ENCODE results near the gene PPP6R2. TPM values are rescaled to one million over a fixed set of nuclear protein-coding genes. Genes with fewer than 3 reads are reported as not detected.

The PPP6R2 gene
- polyA plus RNA-seq, 1 donor from 2014 or later = 85.4 TPM

DNA sequence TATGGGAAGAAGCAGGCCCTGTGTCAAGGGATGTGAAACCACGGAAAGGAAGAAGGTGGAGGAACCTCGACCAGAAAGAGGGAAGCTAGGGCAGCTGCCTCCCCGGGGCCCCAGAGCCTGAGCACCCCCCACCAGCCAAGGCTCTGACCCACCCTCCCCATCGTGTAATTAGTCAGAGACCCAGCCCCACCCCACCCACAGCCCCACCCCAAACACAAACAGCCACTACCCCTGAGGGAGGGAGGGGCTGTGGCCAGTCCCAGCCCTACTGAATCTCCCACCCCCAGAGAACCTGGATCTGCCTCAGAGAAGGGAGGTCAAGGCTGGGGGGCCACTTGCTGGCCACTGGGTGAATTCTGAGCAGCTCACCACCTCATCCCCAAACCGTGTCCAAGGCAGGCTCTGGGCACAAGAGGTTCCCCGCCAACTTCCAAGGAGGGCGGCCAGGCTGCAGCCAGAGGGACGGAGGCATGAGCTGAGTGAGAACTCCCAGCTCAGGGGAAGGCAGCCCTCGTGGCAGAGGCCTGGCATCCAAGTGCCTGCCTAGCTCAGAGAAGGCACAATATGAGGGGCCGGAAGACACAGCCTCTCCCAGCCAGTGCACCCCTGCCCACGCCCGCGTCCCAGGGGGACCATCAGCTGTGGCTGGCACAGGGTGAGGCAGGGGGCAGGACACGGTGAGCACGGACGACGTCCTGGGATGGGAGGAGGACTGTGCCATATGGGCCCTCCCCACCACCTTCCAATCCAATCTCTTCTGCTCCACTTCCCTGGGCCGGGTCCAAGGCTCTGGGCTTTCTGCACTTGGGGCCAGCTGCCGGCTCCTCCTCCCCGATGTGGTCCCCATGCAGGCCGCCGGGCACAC, 38.4 kb upstream of the PPP6R2 start:
- no peaks in the 10 kb centered on the region for H3K9me2 ChIP-seq (ENCODE audit: insufficient read depth, low read length)
- H3K27ac ChIP-seq (ENCODE audit: low read length) = no peak overlapping the region
- H3K4me3 ChIP-seq (ENCODE audit: low read length) = peak overlapping the region; percentile 94
- peaks cover 6% of the 10 kb centered on the region for H4K20me1 ChIP-seq (ENCODE audit: insufficient read depth)
- H3K4me2 ChIP-seq (ENCODE audit: low read length) = no peak overlapping the region
- no peaks in the 10 kb centered on the region for H3K27me3 ChIP-seq (ENCODE audit: insufficient read depth, low read depth, low read length)
- H3F3A ChIP-seq (ENCODE audit: insufficient read depth, low read length, poor library complexity, severe bottlenecking) = no peaks in the 10 kb centered on the region
- no peaks in the 10 kb centered on the region for H3K36me3 ChIP-seq (ENCODE audit: insufficient read depth, low read length)
- no peaks in the 10 kb centered on the region for H3K9me3 ChIP-seq (ENCODE audit: low read length)
- H3K9ac ChIP-seq (ENCODE audit: low read length) = no peak overlapping the region
- peaks cover 62% of the 10 kb centered on the region for H3K79me2 ChIP-seq (replicated peaks; ENCODE audit: insufficient read depth, low read length)
- H2AFZ ChIP-seq (ENCODE audit: low read depth, low read length) = no peak overlapping the region
- TF ChIP-seq RAD21 (conservative IDR thresholded peaks at IDR 0.05) = no peak

DNA sequence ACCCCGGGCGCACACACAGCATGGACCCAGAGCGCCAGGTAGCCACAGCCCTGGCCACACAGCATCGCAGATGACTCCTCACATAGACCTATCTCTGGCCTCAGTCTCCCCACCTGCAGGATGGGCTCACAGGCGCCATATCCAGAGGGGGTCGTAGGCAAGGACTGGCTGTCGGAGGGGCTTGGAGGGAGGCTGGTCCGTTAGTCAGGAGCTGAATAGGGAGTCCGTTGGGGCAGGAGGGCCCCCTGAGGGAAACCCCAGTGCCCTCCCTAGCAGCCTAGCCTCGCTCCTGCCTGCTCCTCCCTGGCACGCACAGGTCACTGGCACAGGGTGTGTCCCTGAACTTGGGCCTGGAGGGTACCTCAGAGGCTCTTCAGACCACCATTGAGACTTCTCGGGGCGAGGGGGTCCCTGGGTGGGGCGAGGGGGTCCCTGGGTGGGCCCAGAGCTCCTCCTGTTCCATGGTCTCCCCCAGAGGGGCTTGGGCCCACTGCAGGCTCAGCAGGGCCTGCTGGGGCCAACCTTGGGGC, 37.7 kb upstream of the PPP6R2 start:
- peaks cover 58% of the 10 kb centered on the region for H3K79me2 ChIP-seq (replicated peaks; ENCODE audit: insufficient read depth, low read length)
- H3K4me2 ChIP-seq (ENCODE audit: low read length) = peak overlapping the region; percentile 86
- peak overlapping the region; percentile 71 for H3K27ac ChIP-seq (ENCODE audit: low read length)
- no peak overlapping the region for H2AFZ ChIP-seq (ENCODE audit: low read depth, low read length)
- no peaks in the 10 kb centered on the region for H3K27me3 ChIP-seq (ENCODE audit: insufficient read depth, low read depth, low read length)
- H3K9me3 ChIP-seq (ENCODE audit: low read length) = no peaks in the 10 kb centered on the region
- H3K36me3 ChIP-seq (ENCODE audit: insufficient read depth, low read length) = no peaks in the 10 kb centered on the region
- peak overlapping the region; percentile 94 for H3K9ac ChIP-seq (ENCODE audit: low read length)
- H3K9me2 ChIP-seq (ENCODE audit: insufficient read depth, low read length) = no peaks in the 10 kb centered on the region
- peak overlapping the region; percentile 94 for H3K4me3 ChIP-seq (ENCODE audit: low read length)
- H3F3A ChIP-seq (ENCODE audit: insufficient read depth, low read length, poor library complexity, severe bottlenecking) = no peaks in the 10 kb centered on the region
- no peak for TF ChIP-seq RAD21 (conservative IDR thresholded peaks at IDR 0.05)
- no peak for TF ChIP-seq EZH2 (IDR thresholded peaks at IDR 0.05; ENCODE audit: borderline replicate concordance, insufficient read depth, low read length, poor library complexity, severe bottlenecking)
- no peak for TF ChIP-seq SMC3 (conservative IDR thresholded peaks at IDR 0.05; ENCODE audit: poor library complexity)
- TF ChIP-seq, protein P1, sequence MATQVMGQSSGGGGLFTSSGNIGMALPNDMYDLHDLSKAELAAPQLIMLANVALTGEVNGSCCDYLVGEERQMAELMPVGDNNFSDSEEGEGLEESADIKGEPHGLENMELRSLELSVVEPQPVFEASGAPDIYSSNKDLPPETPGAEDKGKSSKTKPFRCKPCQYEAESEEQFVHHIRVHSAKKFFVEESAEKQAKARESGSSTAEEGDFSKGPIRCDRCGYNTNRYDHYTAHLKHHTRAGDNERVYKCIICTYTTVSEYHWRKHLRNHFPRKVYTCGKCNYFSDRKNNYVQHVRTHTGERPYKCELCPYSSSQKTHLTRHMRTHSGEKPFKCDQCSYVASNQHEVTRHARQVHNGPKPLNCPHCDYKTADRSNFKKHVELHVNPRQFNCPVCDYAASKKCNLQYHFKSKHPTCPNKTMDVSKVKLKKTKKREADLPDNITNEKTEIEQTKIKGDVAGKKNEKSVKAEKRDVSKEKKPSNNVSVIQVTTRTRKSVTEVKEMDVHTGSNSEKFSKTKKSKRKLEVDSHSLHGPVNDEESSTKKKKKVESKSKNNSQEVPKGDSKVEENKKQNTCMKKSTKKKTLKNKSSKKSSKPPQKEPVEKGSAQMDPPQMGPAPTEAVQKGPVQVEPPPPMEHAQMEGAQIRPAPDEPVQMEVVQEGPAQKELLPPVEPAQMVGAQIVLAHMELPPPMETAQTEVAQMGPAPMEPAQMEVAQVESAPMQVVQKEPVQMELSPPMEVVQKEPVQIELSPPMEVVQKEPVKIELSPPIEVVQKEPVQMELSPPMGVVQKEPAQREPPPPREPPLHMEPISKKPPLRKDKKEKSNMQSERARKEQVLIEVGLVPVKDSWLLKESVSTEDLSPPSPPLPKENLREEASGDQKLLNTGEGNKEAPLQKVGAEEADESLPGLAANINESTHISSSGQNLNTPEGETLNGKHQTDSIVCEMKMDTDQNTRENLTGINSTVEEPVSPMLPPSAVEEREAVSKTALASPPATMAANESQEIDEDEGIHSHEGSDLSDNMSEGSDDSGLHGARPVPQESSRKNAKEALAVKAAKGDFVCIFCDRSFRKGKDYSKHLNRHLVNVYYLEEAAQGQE (IDR thresholded peaks at IDR 0.05; ENCODE audit: borderline replicate concordance) = no peak
- no peak for TF ChIP-seq EP300 (conservative IDR thresholded peaks at IDR 0.05; ENCODE audit: poor library complexity, severe bottlenecking)
- TF ChIP-seq, protein P2, sequence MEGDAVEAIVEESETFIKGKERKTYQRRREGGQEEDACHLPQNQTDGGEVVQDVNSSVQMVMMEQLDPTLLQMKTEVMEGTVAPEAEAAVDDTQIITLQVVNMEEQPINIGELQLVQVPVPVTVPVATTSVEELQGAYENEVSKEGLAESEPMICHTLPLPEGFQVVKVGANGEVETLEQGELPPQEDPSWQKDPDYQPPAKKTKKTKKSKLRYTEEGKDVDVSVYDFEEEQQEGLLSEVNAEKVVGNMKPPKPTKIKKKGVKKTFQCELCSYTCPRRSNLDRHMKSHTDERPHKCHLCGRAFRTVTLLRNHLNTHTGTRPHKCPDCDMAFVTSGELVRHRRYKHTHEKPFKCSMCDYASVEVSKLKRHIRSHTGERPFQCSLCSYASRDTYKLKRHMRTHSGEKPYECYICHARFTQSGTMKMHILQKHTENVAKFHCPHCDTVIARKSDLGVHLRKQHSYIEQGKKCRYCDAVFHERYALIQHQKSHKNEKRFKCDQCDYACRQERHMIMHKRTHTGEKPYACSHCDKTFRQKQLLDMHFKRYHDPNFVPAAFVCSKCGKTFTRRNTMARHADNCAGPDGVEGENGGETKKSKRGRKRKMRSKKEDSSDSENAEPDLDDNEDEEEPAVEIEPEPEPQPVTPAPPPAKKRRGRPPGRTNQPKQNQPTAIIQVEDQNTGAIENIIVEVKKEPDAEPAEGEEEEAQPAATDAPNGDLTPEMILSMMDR (IDR thresholded peaks at IDR 0.05; ENCODE audit: poor library complexity, severe bottlenecking) = no peak
- no peak for TF ChIP-seq MXI1 (conservative IDR thresholded peaks at IDR 0.05; ENCODE audit: poor library complexity, severe bottlenecking)
- TF ChIP-seq POLR2AphosphoS5 (IDR thresholded peaks at IDR 0.05) = no peak
- TF ChIP-seq TAF1 (IDR thresholded peaks at IDR 0.05; ENCODE audit: low read depth) = no peak
- H4K20me1 ChIP-seq (ENCODE audit: insufficient read depth) = peaks cover 6% of the 10 kb centered on the region

Measured in neural cell (in vitro differentiated cells).